Progenitor cell of endocrine pancreas (in vitro differentiated cells): ENCODE results near the gene METTL9. TPM values are rescaled to one million over a fixed set of nuclear protein-coding genes. Genes with fewer than 3 reads are reported as not detected.
"Not testable (repeated sequence)": the region's sequence is repeated elsewhere in the genome, so short reads cannot be mapped to it uniquely, and the experiment has no call there.

ENCODE experiments used
- DNase-seq: peaks from one replicate; pipeline ENCODE4 v3.0.0; 2021; ENCODE audit warnings: low spot score; ENCODE audit not compliant: unreplicated experiment
- H3K27ac Mint-ChIP-seq: 2 replicates; pipeline ENCODE4 v1.8.0; 2021; ENCODE audit warnings: mild to moderate bottlenecking, moderate library complexity, mixed read lengths
- H3K27me3 Mint-ChIP-seq: 2 replicates; pipeline ENCODE4 v1.8.0; 2021; ENCODE audit warnings: mixed read lengths
- H3K36me3 Mint-ChIP-seq: 2 replicates; pipeline ENCODE4 v1.8.0; 2022; ENCODE audit warnings: mixed read lengths; ENCODE audit not compliant: insufficient read depth
- H3K4me1 Mint-ChIP-seq: 2 replicates; pipeline ENCODE4 v1.8.0; 2021; ENCODE audit warnings: low read depth, mixed read lengths
- H3K4me3 Mint-ChIP-seq: 2 replicates; pipeline ENCODE4 v1.8.0; 2021; ENCODE audit warnings: low read depth, mild to moderate bottlenecking, moderate library complexity, mixed read lengths
- H3K9me3 Mint-ChIP-seq: 2 replicates; pipeline ENCODE4 v1.8.0; 2021; ENCODE audit warnings: low read depth, mixed read lengths
- CTCF ChIP-seq: fragments of 200-600 bp; sonication (generic); IDR thresholded peaks from one replicate; pipeline ENCODE4 v1.5.0; 2021; ENCODE audit warnings: antibody characterized with exemption, mild to moderate bottlenecking; ENCODE audit not compliant: unreplicated experiment
- total RNA-seq: library from RNA; stranded (reverse); gene quantifications from 2 replicates; pipeline ENCODE4 v1.2.1, GENCODE V29; 2021

The METTL9 gene
- total RNA-seq, 1 donor from 2014 or later, result 158 TPM

GRCh38 chr16:21565507-21565860 is 33.9 kb upstream of the METTL9 start:
- Mint-ChIP-seq H3K9me3 (no peaks in the 10 kb centered on the region), H3K4me1 (peaks cover 1% of the 10 kb centered on the region), H3K27me3 (peaks cover 20% of the 10 kb centered on the region), H3K36me3 (no peaks in the 10 kb centered on the region), H3K27ac (no peak overlapping the region), H3K4me3 (no peak overlapping the region)
- no peak for DNase-seq
- TF ChIP-seq CTCF, result no peak

GRCh38 chr16:21565861-21566669 is 33.3 kb upstream of the METTL9 start:
- Mint-ChIP-seq H3K4me3 (no peak overlapping the region), H3K9me3 (no peaks in the 10 kb centered on the region), H3K27ac (no peak overlapping the region), H3K36me3 (no peaks in the 10 kb centered on the region), H3K27me3 (peaks cover 20% of the 10 kb centered on the region), H3K4me1 (peaks cover 1% of the 10 kb centered on the region)
- no peak for DNase-seq
- TF ChIP-seq CTCF, result no peak

- Mint-ChIP-seq H3K4me1 (peaks cover 1% of the 10 kb centered on the region), H3K36me3 (no peaks in the 10 kb centered on the region), H3K4me3 (no peak overlapping the region), H3K27me3 (peaks cover 23% of the 10 kb centered on the region), H3K9me3 (no peaks in the 10 kb centered on the region), H3K27ac (no peak overlapping the region)
- no peak for TF ChIP-seq CTCF
- DNase-seq, result no peak
Measured at GRCh38 chr16:21566891-21567414, 32.4 kb upstream of the METTL9 start.

- not testable (repeated sequence) for H3K4me1 Mint-ChIP-seq, DNase-seq, H3K36me3 Mint-ChIP-seq, H3K4me3 Mint-ChIP-seq, H3K27ac Mint-ChIP-seq, H3K9me3 Mint-ChIP-seq
- peaks cover 23% of the 10 kb centered on the region for H3K27me3 Mint-ChIP-seq
Measured at GRCh38 chr16:21567496-21567895, 31.9 kb upstream of the METTL9 start.

GRCh38 chr16:21568502-21569189 is 30.7 kb upstream of the METTL9 start:
- Mint-ChIP-seq H3K27ac (no peak overlapping the region), H3K27me3 (peaks cover 21% of the 10 kb centered on the region)

More at GRCh38 chr16:21568502-21569189, 30.7 kb upstream of the METTL9 start:
- no peak for TF ChIP-seq CTCF
- no peak for DNase-seq
- no peak overlapping the region for H3K4me3 Mint-ChIP-seq
- H3K4me1 Mint-ChIP-seq, result peaks cover 1% of the 10 kb centered on the region
- no peaks in the 10 kb centered on the region for H3K36me3 Mint-ChIP-seq
- H3K9me3 Mint-ChIP-seq, result no peaks in the 10 kb centered on the region
